Stimulated activated effector memory CD8-positive, alpha-beta T cell treated with anti-CD3 and anti-CD28 coated beads, Interleukin-12 subunit alpha, Interleukin-12 subunit beta, amount 100 ng/mL, for 72 hours (primary cell): Measurements from ENCODE around the gene NLRP13.

ENCODE experiments used
- ATAC-seq: fragments of 150-1000 bp; cut with Tn5 transposase; 2 replicates; pipeline ENCODE4 v1.10.0; 2021
- DNase-seq, 2 donors: peaks; one replicate each; pipeline ENCODE4 v3.0.0; 2021 to 2022; ENCODE audit warnings: low spot score in 2 of 2
- H3K27ac Mint-ChIP-seq: one replicate; pipeline ENCODE4 v1.8.0; 2022; ENCODE audit warnings: mild to moderate bottlenecking, mixed read lengths
- H3K36me3 Mint-ChIP-seq: one replicate; pipeline ENCODE4 v1.8.0; 2022; ENCODE audit warnings: mild to moderate bottlenecking, mixed read lengths
- H3K4me1 Mint-ChIP-seq: one replicate; pipeline ENCODE4 v1.8.0; 2022; ENCODE audit warnings: mixed read lengths
- H3K4me3 Mint-ChIP-seq: one replicate; pipeline ENCODE4 v1.8.0; 2022; ENCODE audit warnings: mild to moderate bottlenecking, mixed read lengths
- H3K9me3 Mint-ChIP-seq: one replicate; pipeline ENCODE4 v1.8.0; 2022; ENCODE audit warnings: mixed read lengths

NLRP13 gene

DNA sequence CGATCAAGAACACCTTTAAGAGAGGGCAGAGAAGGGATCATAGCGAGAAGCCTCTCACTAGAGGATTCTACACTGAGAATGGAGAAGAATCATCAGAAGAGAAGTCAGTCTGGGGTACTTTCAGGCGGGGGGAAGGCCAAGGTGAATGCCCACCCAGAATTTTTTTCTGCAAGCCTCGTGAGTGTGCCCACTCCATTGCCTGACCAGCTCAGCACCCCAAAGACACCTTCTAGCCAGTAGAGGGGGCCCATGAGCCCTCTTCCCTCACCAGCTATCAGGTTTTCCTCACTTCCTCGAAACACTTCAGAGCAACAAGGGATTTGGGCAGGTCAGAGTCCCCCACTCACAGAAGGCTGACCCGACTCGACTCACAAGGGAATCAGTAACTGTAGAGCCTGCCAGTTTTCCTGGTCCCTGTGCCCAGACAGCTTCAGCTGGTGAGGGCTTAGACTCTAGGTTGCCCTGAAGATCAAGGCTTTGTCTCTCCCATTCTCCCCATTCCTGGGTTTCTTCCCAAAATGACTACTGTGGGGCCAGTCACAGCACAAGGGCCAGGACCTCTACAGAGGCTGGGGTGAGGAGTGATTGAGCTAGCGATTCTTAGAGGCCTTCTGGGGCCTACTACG lies 18.4 kb downstream of the NLRP13 start:
- no peaks in the 10 kb centered on the region for H3K4me1 Mint-ChIP-seq
- no peaks in the 10 kb centered on the region for H3K36me3 Mint-ChIP-seq
- ATAC-seq (no peak), DNase-seq (no peak)
- no peak overlapping the region for H3K4me3 Mint-ChIP-seq
- no peak overlapping the region for H3K27ac Mint-ChIP-seq
- peaks cover 15% of the 10 kb centered on the region for H3K9me3 Mint-ChIP-seq

- DNase-seq (no peak), ATAC-seq (no peak)
- no peak overlapping the region for H3K27ac Mint-ChIP-seq
- no peaks in the 10 kb centered on the region for H3K36me3 Mint-ChIP-seq
- no peak overlapping the region for H3K4me3 Mint-ChIP-seq
- H3K4me1 Mint-ChIP-seq = no peaks in the 10 kb centered on the region
- H3K9me3 Mint-ChIP-seq = peaks cover 19% of the 10 kb centered on the region
Measured at GRCh38 chr19:55912916-55913315, 19.2 kb downstream of the NLRP13 start.

DNA sequence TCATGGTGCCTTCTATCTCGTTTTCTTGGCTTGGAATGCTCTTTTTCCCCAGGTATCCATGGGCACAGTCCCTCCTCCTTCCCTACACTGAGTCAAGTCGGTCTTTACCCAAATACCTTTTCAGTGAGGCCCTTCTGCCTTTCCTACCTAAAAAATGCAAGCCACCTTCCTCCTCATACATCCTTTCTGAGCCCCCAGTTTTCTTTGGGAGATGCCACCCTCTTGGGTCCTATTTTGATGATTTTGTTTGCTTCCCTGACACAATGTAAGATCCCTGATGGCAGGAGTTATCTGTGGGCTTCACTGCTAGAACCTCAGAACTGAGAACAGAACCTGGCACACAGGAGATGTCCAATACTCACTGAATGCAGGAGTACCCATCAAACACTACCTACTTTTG lies 22.3 kb downstream of the NLRP13 start:
- Mint-ChIP-seq H3K9me3 (peaks cover 10% of the 10 kb centered on the region), H3K4me1 (no peaks in the 10 kb centered on the region), H3K4me3 (no peak overlapping the region), H3K36me3 (no peaks in the 10 kb centered on the region), H3K27ac (no peak overlapping the region)
- ATAC-seq = no peak
- no peak for DNase-seq

- DNase-seq (no peak), ATAC-seq (no peak)
- Mint-ChIP-seq H3K36me3 (no peaks in the 10 kb centered on the region), H3K4me1 (no peaks in the 10 kb centered on the region), H3K9me3 (peaks cover 11% of the 10 kb centered on the region), H3K27ac (no peak overlapping the region), H3K4me3 (no peak overlapping the region)
Measured at GRCh38 chr19:55907746-55908145, 24.4 kb downstream of the NLRP13 start.

- no peak for DNase-seq
- ATAC-seq = no peak
Measured at GRCh38 chr19:55907286-55907685, 24.9 kb downstream of the NLRP13 start.

DNA sequence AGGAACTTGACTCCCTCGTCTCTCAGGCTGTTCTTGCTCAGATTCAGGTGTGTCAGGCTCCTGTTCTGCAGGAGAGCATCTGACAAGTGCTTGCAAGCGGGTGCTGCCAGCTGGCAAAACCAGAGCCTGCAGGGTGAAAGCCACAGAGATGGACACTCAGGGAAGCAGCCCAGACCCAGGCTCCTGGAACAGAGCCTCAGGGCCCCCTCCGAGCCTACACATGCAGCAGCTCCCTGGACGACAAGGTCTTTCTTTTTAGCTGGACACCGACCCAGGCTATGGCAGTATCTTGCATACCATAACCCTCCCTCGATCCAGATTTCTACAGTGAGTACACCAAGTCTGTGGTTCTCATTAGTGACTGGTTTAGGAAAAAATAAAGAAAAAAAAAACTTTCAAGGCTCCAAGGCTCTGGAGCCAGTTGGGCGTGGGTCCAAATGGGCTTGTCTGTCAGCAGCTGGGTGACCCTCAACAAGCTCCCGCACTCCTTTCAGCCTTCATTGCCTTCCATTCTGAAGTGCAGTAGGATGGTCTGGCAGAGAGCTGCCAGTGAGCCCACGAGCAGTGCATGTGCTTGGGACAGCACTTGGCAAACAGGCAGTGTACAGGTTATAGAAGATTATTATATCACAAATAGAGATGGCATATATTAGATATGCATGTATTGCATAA lies 29.9 kb downstream of the NLRP13 start:
- no peak for ATAC-seq
- Mint-ChIP-seq H3K27ac (no peak overlapping the region), H3K36me3 (no peaks in the 10 kb centered on the region), H3K4me1 (no peaks in the 10 kb centered on the region), H3K9me3 (peaks cover 6% of the 10 kb centered on the region), H3K4me3 (no peak overlapping the region)
- DNase-seq = no peak

More at GRCh38 chr19:55907286-55907685, 24.9 kb downstream of the NLRP13 start:
- Mint-ChIP-seq H3K4me1 (no peaks in the 10 kb centered on the region), H3K27ac (no peak overlapping the region), H3K9me3 (peaks cover 11% of the 10 kb centered on the region), H3K4me3 (no peak overlapping the region), H3K36me3 (no peaks in the 10 kb centered on the region)

DNA sequence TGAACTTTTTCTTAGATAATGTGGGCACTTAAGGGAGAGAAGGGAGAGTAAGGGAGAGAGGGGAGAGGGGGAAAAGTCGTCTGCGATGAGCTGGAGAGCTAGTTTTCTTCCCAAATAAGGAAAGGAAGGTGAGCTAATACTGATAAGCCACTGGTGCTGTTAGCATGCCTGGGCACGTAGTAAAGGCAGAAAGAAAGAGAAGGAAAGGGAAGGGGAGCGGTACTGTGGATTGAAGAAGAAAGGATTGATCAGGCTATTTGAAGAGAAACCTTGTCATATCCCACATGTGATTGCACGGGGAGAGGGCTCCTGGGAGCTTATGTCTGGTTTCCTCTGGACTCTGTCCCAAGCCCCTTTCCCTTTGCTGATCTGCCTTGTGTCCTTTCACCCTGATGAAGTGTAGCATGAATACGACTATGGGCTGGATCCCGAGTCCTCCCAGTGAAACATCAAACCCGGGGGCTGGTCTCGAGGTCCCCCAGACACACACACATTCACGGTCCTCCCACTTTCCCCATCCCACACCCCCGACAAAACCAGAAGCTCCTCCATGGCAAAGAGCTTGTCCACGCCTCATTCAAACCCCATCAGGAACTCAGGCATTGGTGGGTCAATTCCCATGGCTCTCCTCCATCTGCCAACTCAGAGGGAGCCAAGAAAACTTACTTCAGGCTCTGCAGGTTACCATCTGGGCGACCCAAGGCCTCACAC lies 30.6 kb downstream of the NLRP13 start:
- Mint-ChIP-seq H3K9me3 (peaks cover 6% of the 10 kb centered on the region), H3K4me1 (no peaks in the 10 kb centered on the region), H3K36me3 (no peaks in the 10 kb centered on the region), H3K4me3 (no peak overlapping the region), H3K27ac (no peak overlapping the region)
- no peak for ATAC-seq
- DNase-seq = no peak

DNA sequence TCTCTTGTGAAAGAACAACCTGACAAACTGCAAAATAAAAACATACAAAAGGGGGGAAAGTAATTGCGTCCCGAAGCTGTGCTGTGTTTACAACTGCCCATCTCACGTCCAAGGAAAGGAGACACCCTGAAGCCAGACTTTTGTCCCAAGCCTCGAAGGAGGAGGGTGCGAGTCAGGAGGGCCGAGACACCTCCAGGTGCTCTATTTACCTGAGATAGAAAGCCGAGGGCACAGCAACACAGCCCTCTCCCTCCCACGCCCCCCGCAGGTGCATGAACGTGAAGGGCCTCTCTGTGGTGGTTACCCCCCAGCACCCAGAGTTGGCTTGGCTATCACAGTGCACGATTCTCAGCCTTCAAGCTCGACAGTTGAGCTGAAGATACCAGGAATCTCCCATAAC lies 33.2 kb downstream of the NLRP13 start:
- H3K4me3 Mint-ChIP-seq = no peak overlapping the region
- no peaks in the 10 kb centered on the region for H3K9me3 Mint-ChIP-seq
- peak in 1 of 2 donors; percentile 26 for DNase-seq
- no peaks in the 10 kb centered on the region for H3K4me1 Mint-ChIP-seq
- no peak for ATAC-seq
- no peaks in the 10 kb centered on the region for H3K36me3 Mint-ChIP-seq
- no peak overlapping the region for H3K27ac Mint-ChIP-seq

DNA sequence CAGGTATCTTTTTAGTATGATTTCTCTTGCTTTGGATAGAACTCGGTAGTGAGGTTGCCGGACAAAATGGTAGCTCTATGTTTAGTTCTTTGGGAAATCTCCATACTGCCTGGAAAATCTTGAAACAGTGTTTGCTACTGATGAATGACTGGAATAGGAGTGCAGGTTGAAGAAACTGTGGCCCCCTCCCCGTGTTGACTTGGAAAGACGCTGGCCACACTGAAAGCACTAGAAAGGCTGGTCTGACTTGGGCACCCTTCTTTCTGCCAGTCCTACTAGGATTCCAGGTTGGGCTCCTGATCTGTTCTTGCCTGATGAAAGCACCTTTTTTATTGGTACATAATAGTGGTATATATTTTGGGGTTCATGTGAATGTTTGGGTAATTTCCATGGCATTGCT lies 49.5 kb downstream of the NLRP13 start:
- Mint-ChIP-seq H3K4me3 (no peak overlapping the region), H3K4me1 (no peaks in the 10 kb centered on the region), H3K9me3 (peaks cover 7% of the 10 kb centered on the region), H3K36me3 (no peaks in the 10 kb centered on the region), H3K27ac (no peak overlapping the region)
- no peak for DNase-seq
- ATAC-seq = no peak

DNA sequence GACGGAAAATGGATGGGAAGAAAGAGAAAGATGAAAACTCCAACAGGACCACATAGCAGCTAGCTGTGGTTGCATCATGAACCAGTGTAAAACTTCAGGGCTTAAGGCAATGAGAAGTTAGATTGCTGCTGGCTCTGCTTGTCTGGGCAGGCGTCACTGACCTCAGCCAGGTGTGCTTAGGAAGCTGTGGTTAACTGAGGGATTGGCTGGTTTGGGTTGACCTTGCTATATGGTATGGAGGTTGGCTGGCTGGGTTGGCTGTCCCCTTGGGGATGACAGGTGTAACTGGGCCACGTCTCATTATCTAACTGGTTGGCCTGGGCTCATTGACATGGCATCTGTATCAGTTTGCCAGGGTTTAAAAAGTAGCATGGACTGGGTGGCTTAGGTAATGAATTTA lies 54.9 kb downstream of the NLRP13 start:
- Mint-ChIP-seq H3K9me3 (peaks cover 10% of the 10 kb centered on the region), H3K4me3 (no peak overlapping the region), H3K27ac (no peak overlapping the region), H3K4me1 (no peaks in the 10 kb centered on the region), H3K36me3 (no peaks in the 10 kb centered on the region)
- ATAC-seq (no peak), DNase-seq (no peak)

DNA sequence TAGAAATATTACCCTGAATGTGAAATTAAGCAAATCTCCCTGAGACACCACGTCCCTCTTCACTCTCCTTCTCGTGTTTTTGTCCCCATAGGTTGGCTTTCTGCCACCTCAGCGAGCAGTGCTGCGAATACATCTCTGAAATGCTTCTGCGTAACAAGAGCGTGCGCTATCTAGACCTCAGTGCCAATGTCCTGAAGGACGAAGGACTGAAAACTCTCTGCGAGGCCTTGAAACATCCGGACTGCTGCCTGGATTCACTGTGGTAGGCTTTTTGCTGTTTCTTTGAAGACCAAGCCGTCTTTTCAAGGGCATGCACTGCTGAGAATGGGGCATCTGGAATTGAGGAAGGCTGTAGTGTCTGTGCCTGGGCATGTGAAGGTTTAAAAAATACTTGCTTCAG lies 61.4 kb downstream of the NLRP13 start:
- Mint-ChIP-seq H3K4me3 (no peak overlapping the region), H3K4me1 (no peaks in the 10 kb centered on the region), H3K27ac (no peak overlapping the region), H3K9me3 (peaks cover 9% of the 10 kb centered on the region), H3K36me3 (no peaks in the 10 kb centered on the region)
- ATAC-seq = no peak
- no peak for DNase-seq

DNA sequence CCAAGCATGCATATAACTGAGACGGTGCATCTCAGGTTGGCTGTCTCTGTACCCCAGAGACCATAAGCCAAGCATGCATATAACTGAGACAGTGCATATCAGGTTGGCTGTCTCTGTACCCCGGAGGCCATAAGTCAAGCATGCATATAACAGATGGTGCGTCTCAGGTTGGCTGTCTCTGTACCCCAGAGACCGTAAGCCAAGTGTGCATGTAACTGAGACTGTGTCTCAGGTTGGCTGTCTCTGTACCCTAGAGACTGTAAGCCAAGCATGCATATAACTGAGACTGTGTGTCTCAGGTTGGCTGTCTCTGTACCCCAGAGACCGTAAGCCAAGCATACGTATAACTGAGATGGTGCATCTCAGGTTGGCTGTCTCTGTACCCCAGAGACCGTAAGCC lies 65.0 kb downstream of the NLRP13 start:
- Mint-ChIP-seq H3K27ac (no peak overlapping the region), H3K4me3 (no peak overlapping the region), H3K36me3 (no peaks in the 10 kb centered on the region), H3K9me3 (peaks cover 7% of the 10 kb centered on the region), H3K4me1 (no peaks in the 10 kb centered on the region)
- ATAC-seq (no peak), DNase-seq (no peak)

GRCh38 chr19:55866521-55866920 lies 65.6 kb downstream of the NLRP13 start:
- Mint-ChIP-seq H3K9me3 (peaks cover 7% of the 10 kb centered on the region), H3K4me3 (no peak overlapping the region), H3K4me1 (no peaks in the 10 kb centered on the region), H3K27ac (no peak overlapping the region), H3K36me3 (no peaks in the 10 kb centered on the region)
- DNase-seq (no peak), ATAC-seq (no peak)

DNA sequence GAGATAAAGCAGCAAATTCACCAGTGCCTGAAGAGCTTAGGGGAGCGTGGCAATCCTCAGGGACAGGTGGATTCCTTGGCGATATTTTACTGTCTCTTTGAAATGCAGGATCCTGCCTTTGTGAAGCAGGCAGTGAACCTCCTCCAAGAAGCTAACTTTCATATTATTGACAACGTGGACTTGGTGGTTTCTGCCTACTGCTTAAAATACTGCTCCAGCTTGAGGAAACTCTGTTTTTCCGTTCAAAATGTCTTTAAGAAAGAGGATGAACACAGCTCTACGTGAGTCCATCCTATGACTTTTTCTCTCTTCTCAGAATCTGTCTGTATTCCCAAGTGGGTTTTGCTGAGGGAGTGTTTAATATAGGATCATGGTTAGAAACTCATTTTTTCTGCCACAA lies 73.2 kb downstream of the NLRP13 start:
- no peak for DNase-seq
- no peak for ATAC-seq
- Mint-ChIP-seq H3K36me3 (no peaks in the 10 kb centered on the region), H3K4me1 (no peaks in the 10 kb centered on the region), H3K9me3 (no peaks in the 10 kb centered on the region), H3K4me3 (no peak overlapping the region), H3K27ac (no peak overlapping the region)

DNA sequence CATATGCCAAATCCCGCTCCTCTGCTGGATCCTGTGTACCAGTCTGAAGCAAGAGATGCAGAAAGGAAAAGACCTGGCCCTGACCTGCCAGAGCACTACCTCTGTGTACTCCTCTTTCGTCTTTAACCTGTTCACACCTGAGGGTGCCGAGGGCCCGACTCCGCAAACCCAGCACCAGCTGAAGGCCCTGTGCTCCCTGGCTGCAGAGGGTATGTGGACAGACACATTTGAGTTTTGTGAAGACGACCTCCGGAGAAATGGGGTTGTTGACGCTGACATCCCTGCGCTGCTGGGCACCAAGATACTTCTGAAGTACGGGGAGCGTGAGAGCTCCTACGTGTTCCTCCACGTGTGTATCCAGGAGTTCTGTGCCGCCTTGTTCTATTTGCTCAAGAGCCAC lies 73.7 kb downstream of the NLRP13 start:
- Mint-ChIP-seq H3K4me3 (no peak overlapping the region), H3K9me3 (peaks cover 4% of the 10 kb centered on the region), H3K4me1 (no peaks in the 10 kb centered on the region), H3K36me3 (no peaks in the 10 kb centered on the region), H3K27ac (no peak overlapping the region)
- ATAC-seq (no peak), DNase-seq (no peak)

DNA sequence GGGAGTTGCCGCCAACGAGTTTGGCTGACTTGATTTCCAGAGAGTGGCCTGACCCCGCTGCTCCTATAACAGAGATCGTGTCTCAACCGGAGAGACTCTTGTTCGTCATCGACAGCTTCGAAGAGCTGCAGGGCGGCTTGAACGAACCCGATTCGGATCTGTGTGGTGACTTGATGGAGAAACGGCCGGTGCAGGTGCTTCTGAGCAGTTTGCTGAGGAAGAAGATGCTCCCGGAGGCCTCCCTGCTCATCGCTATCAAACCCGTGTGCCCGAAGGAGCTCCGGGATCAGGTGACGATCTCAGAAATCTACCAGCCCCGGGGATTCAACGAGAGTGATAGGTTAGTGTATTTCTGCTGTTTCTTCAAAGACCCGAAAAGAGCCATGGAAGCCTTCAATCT lies 74.2 kb downstream of the NLRP13 start:
- Mint-ChIP-seq H3K4me1 (no peaks in the 10 kb centered on the region), H3K9me3 (peaks cover 4% of the 10 kb centered on the region), H3K27ac (no peak overlapping the region), H3K4me3 (no peak overlapping the region), H3K36me3 (no peaks in the 10 kb centered on the region)
- DNase-seq (no peak), ATAC-seq (no peak)
